GM19324 (cell line): ENCODE data around the gene SRCAP.

ENCODE experiments used
- ATAC-seq: cut with Tn5 transposase; IDR thresholded peaks from one replicate; pipeline ENCODE4 v1.9.1; 2021; ENCODE audit warnings: mild to moderate bottlenecking, moderate library complexity; ENCODE audit not compliant: unreplicated experiment, low FRiP score

The SRCAP gene

DNA sequence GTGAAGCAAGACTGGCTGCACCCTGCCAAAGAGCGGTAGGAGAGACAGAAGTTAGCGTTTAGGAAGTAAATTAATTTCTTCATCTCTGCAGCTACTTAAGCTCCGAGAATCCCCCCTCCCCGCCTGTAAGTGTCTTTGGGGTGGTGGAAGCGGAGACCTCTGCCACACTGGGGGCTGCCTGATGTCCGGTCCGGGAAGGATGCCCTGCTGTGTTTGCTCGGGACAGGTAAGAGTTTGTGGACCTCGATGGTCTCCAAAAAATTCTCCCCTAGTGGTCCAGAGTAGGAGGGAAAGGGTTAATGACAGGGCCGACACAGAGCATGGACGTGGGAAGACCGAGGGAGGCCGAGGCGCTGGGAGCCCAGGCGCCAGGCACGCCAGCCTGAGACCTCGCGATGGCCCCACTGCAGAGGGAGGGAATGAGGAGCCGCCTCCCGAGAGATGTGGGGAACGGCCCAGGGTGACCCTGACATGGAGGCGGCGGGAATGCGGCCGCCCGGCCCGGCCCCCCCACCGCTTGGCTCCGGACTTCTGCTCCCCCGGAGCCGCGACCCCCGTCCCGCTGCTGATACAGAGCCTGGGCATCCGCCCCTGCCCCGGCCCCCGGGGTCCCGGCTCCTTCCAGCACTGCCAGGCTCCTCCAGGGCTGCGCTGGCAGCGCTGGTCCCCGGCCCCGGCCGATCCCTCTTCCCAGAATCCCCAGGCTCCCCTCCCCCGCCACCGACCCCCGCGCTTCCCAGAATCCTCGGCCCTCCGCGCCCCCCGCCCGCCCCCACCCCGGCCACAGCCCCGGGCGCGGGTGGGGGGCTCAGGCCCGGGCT is 87.4 kb downstream of the SRCAP start:
- ATAC-seq, result no peak

DNA sequence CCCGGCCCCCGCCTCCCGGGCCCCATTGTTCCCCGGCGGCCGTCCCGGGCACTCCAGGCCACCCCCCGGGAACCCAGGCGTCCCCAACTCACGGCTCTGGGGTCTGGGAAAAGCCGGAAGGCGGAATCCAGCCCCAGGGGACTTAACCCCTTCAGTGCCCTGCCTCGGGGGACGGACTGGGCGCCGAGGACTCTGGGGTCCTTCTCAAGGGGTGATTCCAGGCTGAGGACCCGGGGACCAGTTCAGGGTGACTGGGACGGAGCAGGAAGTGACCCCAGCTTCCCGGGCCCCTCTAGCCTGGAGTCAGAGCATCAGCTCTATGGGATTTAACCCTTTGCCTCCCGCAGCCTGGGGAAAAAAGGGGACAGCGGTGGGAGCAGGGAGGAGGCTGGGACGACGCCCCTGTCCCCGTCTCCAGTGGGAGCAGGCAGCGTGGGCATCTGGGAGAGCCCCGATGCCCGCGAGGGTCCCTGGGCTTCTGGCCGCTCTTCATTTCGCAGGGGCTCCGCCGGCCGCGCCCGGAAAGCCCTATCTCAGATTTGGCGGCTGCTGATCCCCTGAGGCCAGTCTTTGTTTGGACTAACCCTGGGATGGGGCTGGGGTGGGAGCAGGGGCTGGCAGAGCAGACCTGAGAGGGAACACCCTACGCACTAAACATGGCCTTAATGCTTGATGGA is 88.1 kb downstream of the SRCAP start, which contains the start of gene ZNF629:
ZNF629 (minus strand) TSS at position 270 of the 677 bp plus-strand sequence. CDS start 2,723 bp downstream, outside the sequence.
- no peak for ATAC-seq

DNA sequence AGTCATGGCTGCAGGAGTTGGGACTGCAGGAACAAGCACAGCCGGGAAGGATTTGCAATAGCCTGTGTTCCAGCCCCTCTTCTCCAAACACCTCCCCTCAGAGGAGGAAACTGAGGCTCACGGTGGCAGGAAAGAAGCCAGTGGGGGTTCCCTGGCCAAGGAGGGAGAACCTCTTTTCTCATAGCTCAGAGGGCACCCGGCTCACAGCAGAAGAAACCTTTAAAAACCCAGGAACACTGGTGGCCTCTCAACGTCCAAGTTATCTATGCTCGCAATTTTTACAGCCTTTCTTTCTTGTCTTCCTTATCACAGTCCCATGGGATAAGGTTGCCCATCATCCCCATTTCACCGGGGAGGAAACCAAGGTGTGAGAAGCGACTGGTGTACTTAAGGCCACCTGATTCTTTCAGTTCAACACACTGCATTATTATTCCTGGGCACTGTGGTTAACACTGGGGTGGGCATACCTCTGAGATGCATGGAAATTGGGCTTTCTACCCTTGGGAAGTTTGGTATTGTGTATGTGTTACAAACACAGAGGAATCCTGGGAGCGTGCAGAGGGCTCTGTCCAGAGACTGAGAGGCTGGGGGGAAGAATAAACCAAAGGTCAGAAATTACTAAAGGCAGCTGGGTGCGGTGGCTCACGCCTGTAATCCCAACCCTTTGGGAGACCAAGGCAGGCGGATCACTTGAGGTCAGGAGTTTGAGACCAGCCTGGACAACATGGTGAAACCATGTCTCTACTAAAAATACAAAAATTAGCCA is 88.8 kb downstream of the SRCAP start:
- ATAC-seq, result no peak
